Measurements from ENCODE around the gene LYPD5.
"Not testable (repeated sequence)": the region's sequence is repeated elsewhere in the genome, so short reads cannot be mapped to it uniquely, and the experiment has no call there.

The LYPD5 gene, protein sequence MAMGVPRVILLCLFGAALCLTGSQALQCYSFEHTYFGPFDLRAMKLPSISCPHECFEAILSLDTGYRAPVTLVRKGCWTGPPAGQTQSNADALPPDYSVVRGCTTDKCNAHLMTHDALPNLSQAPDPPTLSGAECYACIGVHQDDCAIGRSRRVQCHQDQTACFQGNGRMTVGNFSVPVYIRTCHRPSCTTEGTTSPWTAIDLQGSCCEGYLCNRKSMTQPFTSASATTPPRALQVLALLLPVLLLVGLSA
- total RNA-seq, result 0 to 0.80 (median 0.14) reads per million in 4 experiments

- DNase-seq, result no peak
Observed at GRCh38 chr19:43802216-43802951, at the start of gene LYPD5. Gene LYPD5, minus strand, starts transcription at chr19:43802447. Its CDS starts 67 bp downstream, at chr19:43802380.

GRCh38 chr19:43848821-43849220 is 46.6 kb upstream of the LYPD5 start:
- no peak for DNase-seq

- DNase-seq, result no peak
Observed at GRCh38 chr19:43847884-43848283, 45.6 kb upstream of the LYPD5 start.

- DNase-seq, result no peak
Observed at GRCh38 chr19:43847246-43847645, 45.0 kb upstream of the LYPD5 start.

- no peak for DNase-seq
Observed at GRCh38 chr19:43842007-43842406, 39.8 kb upstream of the LYPD5 start.

DNA sequence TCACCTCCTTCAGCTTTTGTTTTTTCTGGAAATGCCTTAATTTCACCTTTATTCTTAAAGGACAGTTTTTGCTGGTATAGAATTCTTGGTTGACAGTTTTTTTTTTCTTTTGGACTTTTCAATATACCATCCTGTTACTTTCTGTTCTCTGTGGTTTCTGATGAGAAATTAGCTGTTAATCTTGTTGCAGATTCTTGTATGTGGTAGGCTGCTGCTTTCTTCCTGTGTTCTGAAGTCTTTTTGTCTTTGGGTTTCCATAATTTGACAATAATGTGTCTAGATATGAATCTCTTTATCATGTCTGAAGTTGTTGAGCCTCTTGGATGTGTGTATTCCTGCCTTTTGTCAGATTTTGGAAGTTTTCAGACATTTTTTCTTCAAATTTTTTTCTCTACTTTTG is 36.9 kb upstream of the LYPD5 start:
- no peak for DNase-seq

GRCh38 chr19:43826787-43827754 is 24.8 kb upstream of the LYPD5 start, which contains the start of gene ZNF283:
Gene ZNF283, plus strand, starts transcription at chr19:43827321. Its CDS starts 6,184 bp downstream, at chr19:43833505.
- DNase-seq, result peak; percentile 75

DNA sequence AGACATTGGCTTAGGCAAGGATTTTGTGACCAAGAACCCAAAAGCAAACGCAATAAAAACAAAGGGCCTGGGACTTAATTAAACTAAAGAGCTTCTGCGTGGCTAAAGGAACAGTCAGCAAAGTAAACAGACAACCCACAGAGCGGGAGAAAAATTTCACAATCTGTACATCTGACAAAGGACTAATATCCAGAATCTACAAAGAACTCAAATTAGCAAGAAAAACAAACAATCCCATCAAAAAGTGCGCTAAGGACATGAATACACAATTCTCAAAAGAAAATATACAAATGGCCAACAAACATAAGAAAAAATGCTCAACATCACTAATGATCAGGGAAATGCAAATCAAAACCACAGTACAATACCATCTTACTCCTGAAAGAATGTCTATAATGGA is 22.3 kb upstream of the LYPD5 start:
- not testable (repeated sequence) for DNase-seq

GRCh38 chr19:43823856-43824255 is 21.6 kb upstream of the LYPD5 start:
- not testable (repeated sequence) for DNase-seq

- DNase-seq, result no peak
Observed at GRCh38 chr19:43820884-43821215, 18.6 kb upstream of the LYPD5 start.

- no peak for DNase-seq
Observed at GRCh38 chr19:43820098-43820883, 18.0 kb upstream of the LYPD5 start.

DNA sequence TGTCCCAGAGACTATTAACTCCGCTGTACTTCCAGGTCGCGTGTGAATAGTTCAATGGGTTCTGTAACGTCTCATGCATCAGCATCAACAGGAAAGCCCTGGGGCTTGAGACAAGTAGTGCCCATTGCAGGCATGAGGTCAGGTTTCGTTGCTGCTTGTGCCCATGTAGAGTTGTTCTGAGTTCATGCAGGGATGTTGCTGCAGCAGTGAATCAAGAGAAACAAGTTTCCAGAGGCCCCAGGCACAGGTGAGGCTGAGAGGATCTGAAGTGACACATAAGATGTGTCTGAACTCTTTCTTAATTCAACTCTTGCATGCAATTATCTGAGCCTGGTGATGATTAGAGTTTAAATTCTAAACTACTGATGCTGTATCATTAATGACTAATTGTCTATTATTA is 16.3 kb upstream of the LYPD5 start:
- no peak for DNase-seq

DNA sequence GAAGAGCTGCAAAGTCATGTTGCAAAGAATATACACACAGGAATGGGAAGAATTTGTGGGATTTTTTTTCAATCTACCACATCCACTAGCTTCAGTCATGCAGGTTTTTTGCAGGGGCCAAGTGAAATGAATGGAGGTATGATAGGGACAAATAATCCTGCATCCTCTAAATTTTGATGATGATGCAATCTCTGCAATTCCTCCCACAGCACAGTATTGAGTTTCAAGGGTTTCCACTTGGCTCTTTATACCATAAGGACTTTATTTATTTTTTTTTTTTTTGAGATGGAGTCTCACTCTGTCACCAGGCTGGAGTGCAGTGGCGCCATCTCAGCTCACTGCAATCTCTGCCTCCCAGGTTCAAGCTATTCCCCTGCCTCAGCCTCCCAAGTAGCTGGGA is 15.2 kb upstream of the LYPD5 start:
- DNase-seq, result not testable (repeated sequence)

DNA sequence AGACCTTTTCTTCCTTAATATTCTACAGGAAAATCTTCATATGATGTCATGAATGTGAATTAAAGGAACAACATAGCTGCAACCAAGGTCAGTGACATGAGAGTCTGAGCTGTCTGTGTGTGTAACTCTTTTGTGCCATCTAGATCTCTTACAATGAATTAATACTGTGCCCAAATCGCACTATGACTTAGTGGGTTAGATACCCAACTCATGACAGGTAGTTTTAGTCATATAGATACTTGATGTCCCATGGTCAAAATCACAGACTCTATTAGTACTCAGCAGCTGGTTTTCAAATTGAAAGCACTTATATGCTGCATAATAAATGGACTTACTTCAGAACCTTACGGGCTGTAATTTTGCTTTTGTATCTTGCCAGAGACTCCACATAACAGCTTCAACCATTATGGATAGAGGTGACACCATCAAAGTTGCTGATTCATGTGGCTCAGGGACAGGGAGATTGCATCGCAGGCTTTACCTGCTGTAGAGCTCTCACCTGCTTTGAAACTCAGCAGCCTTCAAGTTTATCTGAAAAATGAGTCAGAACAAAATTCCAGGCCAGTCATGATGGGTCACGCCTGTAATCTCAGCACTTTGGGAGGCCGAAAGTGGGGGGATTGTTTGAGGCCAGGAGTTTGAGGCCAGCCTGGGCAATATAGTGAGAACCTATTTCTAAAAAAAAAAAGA is 12.6 kb upstream of the LYPD5 start:
- DNase-seq, result no peak

- DNase-seq, result no peak
Observed at GRCh38 chr19:43812688-43813087, 10.4 kb upstream of the LYPD5 start.

DNA sequence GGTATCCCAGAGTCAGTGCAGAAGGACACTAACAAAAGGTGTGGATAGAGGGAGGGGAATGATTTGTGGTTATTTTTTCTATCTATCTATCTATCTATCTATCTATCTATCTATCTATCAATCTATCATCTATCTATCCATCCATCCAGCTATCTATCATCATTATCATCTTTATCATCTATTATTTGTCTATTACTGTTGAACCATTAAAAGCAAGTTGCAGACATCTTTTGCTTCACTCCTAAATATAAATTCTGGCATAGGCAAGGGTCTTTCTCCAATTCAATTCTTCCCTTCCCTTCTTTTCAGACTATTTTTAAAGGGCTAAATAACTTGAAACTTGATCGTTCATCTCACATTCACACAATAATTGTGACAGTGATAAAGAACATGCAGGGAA is 10.0 kb upstream of the LYPD5 start:
- DNase-seq, result no peak

DNA sequence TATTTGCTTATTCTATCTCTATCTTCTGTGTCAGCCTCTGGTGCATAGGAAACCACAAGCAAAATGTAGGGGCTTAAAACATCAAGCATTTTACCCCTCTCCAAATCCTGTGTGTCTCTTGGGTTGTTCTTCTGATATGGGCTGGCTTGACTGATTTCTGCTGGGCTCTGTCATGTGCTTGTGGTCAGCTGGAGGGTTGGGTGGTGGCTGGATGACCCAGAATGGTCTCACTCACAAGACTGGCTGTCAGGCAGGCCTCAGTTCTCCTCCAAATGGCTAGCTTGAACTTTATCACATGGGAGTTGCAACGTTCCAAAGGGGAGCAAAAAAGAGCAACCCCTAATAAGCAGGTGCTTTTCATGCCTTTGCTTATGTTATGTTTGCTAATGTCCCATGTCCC is 9.6 kb upstream of the LYPD5 start:
- no peak for DNase-seq

DNA sequence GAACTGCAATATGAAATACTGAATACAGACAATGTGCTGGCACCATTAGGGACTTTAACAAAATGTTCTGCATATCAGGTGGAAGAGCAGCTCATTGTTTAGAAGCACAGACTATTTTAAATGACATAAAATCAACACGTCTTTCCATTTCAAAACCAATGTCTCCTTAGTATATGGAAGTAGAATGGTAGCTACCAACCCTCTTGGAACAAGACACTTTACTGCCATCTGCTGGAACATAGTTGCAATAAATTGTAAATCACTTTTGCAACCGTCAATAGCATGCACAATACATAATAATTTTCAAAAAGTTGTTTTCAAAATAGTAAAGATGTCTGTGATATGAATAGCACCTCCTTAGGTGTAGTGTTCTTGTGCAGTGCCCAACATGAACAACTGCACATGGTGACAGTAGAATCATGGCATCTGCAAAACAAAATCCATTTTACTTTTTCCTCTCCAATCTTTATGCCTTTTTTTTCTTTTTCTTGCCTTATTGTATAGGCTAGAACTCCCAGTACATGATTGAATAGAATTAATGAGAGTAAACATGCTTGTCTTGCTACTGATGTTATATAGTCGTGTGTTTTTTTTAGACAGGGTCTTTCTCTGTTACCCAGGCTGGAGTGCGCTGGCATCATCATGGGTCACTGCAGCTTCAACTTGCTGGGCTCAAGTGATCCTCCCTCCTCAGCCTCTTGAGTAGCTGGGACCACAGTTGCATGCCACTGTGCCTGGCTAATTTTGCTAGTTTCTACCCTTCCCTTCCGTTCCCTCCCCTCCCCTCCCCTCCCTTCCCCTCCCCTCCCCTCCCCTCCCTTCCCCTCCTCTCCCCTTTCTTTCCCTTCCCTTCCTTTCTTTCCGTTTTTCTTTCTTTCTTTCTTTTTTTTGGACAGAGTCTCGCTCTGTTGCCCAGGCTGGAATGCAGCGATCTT is 7.8 kb upstream of the LYPD5 start:
- no peak for DNase-seq

DNA sequence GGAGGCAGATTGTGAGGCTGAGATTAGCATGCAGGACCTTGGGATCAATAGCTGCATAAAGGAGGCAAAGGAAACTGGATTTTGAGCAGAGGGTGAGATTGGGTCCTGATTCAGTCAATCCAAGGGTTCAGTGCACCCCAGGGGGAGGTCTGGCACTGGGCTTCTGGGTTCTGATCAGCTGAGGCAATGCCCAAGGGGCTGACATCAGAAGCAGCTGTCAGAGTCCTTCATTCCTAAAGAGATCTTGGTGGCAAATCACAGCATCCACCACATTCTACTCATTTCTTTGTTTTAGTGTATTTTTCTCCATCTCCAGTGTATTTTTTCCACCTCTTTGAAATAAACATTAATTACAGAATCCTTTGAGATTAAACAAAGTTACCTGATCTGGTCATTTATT is 5.4 kb upstream of the LYPD5 start:
- DNase-seq, result no peak

GRCh38 chr19:43806848-43807247 is 4.6 kb upstream of the LYPD5 start:
- DNase-seq, result no peak

DNA sequence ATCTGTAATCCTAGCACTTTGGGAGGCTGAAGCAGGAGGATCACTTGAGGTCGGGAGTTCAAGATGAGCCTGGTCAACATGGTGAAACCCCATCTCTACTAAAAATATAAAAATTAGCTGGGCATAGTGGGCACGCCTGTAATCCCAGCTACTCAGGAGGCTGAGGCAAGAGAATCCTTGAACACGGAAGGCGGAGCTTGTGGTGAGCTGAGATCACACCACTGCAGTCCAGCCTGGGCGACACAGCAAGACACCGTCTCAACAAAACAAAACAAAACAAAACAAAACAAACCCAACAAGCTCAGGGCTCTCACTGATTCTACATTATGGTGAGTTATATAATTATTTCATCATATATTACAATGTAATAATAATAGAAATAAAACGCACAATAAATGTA is 4.2 kb upstream of the LYPD5 start:
- DNase-seq, result not testable (repeated sequence)
